HL-60/S4 treated with retinoic acid at 250 ng/mL for 4 days and 3 days (cell line): ENCODE results near the gene PCA3.

Experiments
- in situ Hi-C: fragments of 300-500 bp; cut with MboI; formaldehyde crosslinking; loops from 2 replicates; pipeline ENCODE4 v1.7.0; 2022; ENCODE audit warnings: low sequenced_read_pairs

PCA3 gene

DNA sequence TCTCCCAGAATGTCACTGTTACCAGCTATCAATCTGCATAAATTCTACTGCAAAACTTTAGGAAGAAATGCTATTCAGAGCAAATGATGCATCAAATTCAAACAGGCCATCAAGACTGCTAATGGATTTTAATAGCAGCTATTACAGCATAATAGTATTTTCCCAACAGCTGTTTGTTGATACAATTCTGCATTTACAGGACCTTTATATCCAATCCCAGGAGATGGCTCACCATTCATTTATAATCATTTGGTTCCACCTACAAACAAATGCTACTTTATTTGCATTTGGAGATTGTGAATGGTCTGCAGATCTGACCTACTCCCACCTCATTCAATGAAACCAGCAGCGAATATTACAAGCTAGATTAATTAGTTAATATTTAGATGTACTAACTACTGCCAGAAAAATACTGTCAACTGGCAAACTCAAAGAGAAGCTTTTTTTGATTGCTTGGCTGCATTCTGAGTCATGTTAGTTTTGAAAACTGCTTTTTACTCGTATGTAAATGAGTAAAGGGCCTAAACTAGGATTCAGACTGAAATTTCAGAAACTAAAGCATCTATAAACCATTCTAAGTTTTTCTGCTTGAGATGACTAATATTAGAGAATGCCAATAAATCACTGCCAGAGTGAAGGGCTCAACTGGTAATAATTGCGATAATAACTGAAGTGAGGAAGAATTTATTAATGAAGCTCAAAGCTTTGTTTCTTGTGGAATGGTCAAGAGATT is 7.1 kb upstream of the PCA3 start:
- in situ Hi-C loops = no loop called here

DNA sequence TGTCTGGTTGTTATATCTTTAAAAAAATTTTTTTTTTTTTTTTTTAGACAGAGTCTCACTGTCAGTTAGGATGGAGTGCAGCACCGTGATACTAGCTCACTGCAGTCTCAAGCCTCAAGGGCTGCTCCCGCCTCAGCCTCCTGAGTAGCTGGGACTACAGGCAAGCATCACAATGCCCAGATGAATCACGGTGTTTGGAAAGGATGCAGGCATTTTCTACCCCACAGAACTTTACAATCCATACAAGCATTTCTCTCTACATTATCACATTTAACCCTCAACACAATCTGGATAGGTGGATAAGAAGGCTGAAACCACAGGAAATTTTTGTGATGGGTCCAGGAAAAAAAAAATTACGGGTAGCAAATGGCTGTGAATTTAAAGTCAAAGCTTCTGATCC is 5.8 kb upstream of the PCA3 start:
- in situ Hi-C loops = no loop called here

DNA sequence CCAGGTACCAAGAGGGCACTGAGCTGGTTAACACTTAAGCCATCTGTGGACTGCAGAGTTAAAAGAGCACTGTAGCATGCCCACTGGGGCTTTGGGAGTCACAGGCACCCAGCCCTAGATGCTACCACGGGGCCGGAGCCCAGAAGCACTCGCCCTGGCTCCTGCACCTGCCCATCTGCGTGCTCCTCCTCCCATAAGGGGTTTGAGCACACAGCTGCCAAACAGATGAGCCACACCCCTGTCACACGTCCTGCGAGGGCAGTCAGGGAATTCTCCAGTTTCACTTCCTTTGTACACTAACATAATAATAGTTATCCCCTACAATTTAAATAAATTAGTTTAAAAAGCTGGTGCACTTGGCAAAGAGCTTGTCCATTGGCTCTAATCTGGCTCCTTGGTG is 4.5 kb upstream of the PCA3 start:
- in situ Hi-C loops = no loop called here

DNA sequence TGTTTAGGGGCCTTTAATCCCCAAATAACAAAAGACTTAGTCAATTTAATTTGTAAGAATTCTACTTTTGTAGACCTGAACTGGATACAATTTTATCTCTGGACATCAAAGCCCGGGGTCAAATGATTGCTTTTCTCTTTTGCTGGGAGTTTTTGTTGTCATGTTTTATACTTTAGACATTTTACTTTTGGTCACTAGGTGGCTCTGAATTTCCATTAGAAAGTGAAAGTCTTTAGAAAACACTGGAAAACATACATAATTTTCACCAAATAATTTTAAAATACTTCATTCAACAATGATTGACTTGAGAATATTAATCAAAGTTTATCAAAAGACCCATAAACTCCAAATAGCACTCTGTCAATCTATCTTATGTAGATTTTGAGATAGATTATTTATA is 2.8 kb upstream of the PCA3 start:
- in situ Hi-C loops = no loop called here

DNA sequence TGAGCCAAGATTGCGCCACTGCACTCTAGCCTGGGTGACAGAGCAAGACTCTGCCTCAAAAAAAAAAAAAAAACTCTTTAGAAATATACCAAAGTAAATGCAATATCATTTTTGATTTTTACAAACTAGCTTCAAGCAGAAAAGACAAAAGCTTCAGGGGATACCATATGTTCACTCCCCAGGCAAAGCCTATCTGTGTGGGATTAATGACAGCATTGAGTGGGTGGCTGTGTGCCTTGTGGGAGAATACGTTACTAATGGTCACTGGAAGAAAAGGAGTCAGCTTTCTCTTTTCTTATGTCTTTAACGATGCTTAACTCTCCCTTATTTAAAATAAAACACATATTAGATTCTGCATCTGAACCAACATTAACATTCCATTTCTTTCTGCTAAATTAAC is 1.9 kb downstream of the PCA3 start:
- in situ Hi-C loops = no loop called here

DNA sequence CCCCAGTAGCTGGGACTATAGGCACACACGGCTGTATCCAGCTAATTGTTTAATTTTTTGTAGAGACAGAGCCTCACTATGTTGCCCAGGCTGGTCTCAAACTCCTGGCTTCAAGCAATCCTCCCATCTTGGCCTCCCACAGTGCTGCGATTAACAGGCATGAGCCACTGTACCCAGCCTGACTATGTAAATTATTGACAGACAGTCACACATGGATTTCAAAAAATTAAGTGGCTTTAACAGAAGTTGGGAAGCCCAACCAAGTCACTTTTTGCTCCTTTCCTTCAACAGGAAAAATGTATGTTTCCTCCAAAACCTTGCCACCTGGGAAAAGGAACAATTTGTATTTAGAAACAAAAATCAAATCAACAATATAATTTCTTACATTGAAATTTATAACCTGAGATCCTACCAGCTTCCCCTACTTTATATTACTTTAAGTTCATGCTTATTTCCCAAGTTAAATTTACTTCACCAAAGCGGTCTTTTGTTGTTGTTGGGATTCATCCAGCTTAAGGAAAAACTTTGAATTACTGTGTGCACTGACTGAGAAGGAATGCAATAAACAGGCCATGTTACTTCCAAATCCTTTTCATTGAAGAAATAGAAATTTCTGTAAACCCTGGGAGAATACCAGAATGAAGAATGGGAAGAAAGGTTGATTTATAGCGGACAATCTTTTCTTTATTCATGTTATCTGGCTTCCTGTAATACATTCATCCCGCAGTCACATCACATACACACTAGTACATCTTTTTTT is 8.6 kb downstream of the PCA3 start:
- in situ Hi-C loops = no loop called here

DNA sequence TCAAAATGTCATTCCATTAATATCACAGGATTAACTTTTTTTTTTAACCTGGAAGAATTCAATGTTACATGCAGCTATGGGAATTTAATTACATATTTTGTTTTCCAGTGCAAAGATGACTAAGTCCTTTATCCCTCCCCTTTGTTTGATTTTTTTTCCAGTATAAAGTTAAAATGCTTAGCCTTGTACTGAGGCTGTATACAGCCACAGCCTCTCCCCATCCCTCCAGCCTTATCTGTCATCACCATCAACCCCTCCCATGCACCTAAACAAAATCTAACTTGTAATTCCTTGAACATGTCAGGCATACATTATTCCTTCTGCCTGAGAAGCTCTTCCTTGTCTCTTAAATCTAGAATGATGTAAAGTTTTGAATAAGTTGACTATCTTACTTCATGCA is 20.6 kb downstream of the PCA3 start:
- in situ Hi-C loops = no loop called here

DNA sequence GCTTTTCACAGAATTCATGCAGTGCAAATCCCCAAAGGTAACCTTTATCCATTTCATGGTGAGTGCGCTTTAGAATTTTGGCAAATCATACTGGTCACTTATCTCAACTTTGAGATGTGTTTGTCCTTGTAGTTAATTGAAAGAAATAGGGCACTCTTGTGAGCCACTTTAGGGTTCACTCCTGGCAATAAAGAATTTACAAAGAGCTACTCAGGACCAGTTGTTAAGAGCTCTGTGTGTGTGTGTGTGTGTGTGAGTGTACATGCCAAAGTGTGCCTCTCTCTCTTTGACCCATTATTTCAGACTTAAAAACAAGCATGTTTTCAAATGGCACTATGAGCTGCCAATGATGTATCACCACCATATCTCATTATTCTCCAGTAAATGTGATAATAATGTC is 21.3 kb downstream of the PCA3 start:
- in situ Hi-C loops = no loop called here

DNA sequence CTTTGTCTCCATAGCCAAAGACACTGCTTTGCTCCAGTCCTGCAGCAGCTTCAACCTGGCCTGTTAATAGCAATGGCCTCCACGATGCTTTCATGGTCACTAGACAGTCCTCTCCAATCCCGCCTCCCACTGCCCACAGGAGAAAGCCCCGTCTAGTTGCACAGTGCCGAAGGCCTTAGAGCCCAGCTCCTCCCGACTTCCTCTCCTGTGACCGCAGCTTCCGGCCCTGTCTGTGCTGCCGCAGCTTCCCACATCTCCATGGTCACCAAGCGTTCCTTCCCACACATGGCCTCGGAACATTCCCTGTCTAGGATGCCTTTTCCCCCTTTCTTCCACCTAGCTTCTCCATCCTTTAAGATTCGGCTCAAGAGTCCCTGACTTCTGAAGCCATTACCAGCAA is 23.4 kb downstream of the PCA3 start:
- in situ Hi-C loops = no loop called here

DNA sequence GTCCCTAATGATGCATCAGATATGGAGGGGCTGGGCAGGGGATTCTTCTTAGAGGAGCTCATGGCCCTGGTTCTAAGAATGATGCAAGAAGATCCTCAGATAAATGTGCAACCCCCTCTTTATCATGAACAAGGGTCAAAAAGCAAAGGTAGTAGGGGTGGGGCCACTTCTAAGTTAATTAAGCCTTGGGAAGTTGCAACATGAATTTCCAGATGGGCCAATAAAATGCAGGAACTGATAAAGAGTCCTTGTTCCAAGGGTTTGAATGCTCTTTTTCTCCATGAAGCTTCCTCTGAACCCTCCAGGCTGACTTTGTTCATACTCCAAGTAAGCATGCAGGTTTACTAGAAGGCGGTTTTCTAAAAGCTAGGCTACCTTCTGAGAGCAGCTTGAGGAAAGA is 25.6 kb downstream of the PCA3 start:
- in situ Hi-C loops = no loop called here

DNA sequence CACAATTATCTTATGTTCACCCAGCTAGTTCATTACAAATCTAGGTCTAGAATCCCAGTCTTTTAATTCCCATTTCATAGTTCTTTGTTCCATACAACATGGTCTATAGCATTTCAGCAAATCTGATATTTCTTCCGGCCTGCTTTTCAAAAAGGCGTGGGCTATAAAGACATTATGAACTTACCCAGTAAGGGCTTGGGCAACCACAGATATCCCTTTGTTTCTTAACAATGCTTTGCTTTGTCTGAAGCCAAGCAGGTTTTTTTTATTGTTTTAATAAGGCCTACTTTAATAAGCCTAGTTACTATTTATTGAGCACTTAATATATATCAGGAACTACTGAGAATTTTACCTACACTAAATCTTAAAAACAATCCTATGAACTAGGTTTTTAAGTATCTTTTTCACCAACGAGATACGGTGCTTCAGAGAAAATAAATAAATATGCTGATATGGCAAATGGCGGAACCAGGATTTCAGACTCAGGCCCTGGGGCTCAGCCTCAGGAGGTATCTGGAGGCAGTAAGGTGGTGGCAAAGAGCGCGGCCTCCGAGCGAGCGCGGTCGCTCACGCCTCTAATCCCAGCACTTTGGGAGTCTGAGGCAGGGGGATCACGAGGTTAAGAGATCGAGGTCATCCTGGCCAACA is 29.7 kb downstream of the PCA3 start:
- in situ Hi-C loops = no loop called here

DNA sequence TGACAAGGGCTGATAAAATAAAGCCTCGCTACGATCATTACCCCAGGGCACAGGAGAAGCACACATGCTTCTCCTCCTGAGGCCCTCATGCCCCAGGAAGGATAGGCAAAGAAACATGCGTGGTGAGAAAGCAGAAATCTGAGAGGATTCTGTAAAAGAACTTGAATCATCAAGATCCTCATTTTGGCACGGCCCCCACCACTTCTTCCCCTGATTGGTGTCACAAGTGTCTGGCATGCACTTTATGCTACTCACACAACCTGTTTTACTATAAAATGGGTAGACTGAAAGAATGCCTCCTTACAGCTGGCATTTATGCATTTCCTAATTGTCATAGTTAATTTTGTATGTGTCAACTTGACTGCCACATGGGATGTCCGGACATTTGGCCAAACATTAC is 32.1 kb downstream of the PCA3 start:
- in situ Hi-C loops = no loop called here

DNA sequence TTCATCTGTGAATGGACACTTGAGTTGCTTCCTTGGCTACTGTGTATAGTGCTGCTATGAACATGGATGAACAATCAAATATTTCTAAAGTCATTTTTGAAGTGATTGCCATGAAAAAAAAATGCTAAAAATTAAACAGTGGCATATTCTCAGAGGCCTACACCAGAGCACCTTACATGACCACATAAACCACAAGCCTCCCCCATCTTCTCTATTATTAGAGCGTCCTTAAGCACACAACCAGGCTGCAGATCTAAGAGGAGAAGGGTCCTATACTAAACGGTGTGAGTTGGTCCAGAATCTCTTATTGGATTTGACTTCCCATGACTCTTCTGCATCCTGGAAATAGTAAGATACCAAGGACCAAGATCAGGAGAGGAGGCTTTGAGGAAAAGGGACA is 34.3 kb downstream of the PCA3 start:
- in situ Hi-C loops = no loop called here

DNA sequence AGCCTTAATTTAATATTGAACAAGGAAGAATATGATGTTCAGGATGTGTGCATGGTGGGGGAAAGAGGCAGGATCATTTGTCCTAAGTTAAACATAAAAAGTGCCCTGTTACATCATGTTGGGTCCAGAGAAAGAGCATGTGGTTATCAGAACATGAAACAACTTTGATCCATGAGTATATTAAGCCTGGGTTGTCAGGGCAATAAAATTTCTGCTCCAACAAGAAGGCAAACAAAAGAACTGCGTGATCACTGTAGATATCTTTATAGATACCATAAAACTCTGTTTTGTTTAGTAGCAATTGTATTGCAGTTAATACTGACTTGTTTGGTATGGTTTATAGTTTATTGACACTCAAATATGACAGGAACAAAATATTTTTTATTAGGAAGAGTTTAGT is 35.2 kb downstream of the PCA3 start:
- in situ Hi-C loops = no loop called here

DNA sequence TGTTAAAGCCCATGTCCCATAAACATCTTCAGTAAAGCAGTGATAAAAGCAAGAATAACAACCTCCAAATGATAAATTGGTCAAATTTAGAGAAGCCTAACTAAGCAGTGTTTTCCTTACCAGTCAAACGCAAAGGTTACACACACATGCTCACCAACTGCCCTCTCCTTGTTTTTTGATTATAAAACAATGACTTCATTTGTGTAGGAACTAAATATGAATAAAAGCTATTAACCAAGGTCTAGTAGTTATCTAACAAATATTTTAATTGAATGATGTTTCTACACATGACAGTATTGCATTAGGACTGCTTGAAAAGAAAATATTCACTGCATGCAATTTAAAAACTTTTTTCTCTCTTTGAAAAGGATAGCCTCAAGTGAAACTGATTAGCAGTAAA is 36.7 kb downstream of the PCA3 start:
- in situ Hi-C loops = no loop called here

DNA sequence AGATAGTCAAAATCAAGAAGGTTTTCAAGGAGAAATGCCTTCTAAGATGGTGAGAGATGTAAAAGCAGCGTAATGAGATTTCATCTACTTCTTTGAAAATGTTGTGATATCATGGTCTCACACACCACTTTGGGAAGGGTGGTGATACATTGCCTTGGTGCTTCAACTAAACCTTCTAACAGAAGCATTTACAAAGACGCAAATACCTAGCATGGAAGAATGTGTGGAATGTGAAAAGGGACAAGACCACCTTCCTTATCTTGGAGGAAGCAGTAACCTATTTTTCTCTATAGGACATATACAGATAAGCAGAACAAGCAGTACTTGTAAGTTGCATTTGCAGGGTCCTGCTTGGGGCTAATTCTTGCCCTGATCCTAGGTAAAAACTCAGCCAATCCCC is 38.8 kb downstream of the PCA3 start:
- in situ Hi-C loops = no loop called here

DNA sequence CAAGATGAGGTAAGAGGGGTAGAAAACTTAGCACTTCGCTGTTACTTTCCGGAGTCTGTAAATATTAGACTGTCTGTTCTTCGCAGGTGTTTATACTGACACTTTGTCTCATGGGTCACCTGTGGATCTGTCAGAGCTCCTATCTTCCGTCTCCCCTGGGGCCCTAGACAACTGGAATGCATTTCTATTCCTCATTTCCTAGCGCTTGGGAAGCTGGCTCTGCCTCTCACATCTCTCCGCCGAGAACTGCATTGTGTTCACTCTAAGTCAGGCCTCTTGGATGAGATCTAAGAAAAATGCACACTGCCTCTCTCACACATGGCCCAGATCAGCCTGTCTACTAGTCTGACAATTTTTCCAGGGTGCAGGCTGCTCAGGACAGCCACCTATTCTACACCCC is 39.5 kb downstream of the PCA3 start:
- in situ Hi-C loops = no loop called here

DNA sequence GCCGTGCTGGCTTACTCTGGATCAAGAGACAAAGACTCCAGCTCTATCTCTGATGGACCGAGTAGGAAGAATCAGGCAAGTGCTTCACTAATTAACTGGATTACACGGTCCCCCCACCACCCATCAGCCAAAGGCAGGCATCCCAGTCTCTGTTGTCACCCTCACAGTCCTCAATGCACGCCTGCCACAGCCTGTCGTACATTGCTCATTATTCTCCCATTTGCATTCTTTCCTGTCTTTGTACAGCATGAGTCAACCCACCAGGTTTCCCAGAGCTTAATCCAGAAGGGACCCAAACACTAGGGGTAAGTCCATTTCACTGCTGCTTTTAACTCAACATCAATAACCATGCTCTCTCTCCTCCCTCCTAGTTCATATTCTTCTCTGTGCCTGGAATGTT is 44.4 kb downstream of the PCA3 start:
- in situ Hi-C loops = no loop called here

DNA sequence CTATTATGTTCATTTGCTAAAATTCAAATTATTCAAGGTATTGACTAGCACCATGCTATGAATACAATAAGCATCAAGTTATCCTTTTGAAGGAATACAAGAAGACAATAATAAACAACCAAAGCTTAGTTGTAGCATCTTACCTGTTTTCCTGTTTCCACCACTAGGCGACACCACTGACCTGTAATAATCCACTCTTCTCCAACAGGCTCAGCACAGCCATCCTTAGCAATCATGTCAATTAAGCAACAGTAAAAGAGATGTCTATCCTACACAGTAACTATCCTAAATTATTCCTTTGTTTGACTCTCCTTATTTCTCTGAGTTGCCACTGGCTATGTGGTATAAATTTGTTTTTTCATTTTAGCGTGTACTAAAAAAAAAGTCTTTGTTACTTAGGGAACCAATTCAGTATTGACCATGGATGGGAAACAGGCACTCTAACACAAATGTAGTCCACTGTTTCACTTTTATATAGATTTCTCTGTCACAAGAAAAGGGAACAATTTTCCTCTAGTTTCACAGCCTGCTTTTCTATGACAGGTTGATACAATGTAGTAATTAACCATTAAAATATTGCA is 46.2 kb downstream of the PCA3 start:
- in situ Hi-C loops = no loop called here

DNA sequence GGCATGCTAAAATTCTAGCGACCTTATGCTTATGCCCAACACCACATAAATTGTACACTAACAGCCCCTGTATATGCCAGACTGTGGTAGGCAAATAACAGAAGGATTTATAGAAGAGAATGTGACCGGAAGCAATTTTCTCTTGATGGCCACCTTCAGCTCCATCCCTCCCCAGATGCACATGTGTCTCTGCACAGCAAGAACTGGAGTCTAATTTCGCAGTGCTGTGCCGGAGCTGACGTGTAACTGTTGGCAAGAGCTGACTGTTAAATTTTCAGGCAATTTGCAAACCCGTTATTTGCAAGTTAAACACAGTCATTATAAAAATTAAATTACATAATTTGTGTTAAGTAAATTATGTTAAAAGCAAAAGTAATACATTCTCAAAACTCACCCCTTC is 48.4 kb downstream of the PCA3 start:
- in situ Hi-C loops = no loop called here

DNA sequence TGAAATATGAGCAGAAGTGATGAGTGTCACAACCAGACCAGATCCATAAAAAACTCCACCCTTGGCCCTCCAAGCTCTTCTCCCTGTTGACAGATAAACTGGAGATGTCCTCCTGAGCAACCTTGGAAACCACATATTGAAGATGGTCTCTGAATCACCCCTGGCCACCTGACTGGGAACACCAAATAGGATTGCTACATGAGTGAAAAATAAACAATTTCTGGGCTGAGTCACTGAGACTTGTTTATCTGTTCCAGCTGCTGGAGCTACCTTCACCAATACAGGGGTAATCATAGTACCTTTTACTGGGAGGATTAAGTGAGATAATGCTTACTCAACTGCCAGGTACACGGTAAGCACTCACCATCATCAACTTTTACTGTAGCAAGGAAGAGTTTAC is 53.3 kb downstream of the PCA3 start:
- in situ Hi-C loops = no loop called here

DNA sequence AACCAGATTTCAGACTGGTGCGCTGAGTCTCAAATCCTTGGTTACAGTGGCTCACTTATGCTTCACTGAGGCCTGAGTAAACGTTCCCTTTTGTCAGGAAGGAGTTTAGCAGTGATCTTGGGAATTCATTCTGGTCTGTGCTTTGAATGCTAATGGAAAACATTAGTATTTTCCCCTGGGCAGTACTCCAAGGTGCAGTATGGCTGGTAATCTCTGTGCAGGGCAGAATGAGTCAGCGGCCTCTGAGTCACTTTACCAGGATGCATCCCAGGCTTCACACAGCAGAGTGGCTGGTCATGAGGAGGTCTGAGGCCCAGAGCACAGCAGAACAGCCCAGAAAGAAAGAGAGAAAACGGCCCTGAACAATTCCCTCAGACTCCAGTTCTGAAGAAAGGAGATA is 54.0 kb downstream of the PCA3 start:
- in situ Hi-C loops = no loop called here
